GM21737 (cell line): ENCODE results near the gene B3GNT7.
A peak's percentile ranks its signal among the peaks of the same experiment; 100 is the strongest.
"Not testable (repeated sequence)": the region's sequence is repeated elsewhere in the genome, so short reads cannot be mapped to it uniquely, and the experiment has no call there.

Experiments
- ATAC-seq: cut with Tn5 transposase; IDR thresholded peaks from one replicate; pipeline ENCODE4 v1.9.1; 2021; ENCODE audit warnings: mild to moderate bottlenecking, moderate library complexity; ENCODE audit not compliant: unreplicated experiment

B3GNT7 gene

GRCh38 chr2:231399853-231400680 lies 4.6 kb downstream of the B3GNT7 start:
- no peak for ATAC-seq

- not testable (repeated sequence) for ATAC-seq
Measured at GRCh38 chr2:231400681-231401080, 5.2 kb downstream of the B3GNT7 start.

GRCh38 chr2:231401101-231401500 lies 5.6 kb downstream of the B3GNT7 start:
- not testable (repeated sequence) for ATAC-seq

- ATAC-seq: not testable (repeated sequence)
Measured at GRCh38 chr2:231403421-231404182, 8.1 kb downstream of the B3GNT7 start.

GRCh38 chr2:231404183-231404578 lies 8.7 kb downstream of the B3GNT7 start:
- ATAC-seq: not testable (repeated sequence)

GRCh38 chr2:231405601-231406367 lies 10.3 kb downstream of the B3GNT7 start:
- ATAC-seq: not testable (repeated sequence)

- not testable (repeated sequence) for ATAC-seq
Measured at GRCh38 chr2:231407686-231408085, 12.2 kb downstream of the B3GNT7 start.

- not testable (repeated sequence) for ATAC-seq
Measured at GRCh38 chr2:231408304-231408703, 12.8 kb downstream of the B3GNT7 start.

GRCh38 chr2:231409776-231410175 lies 14.3 kb downstream of the B3GNT7 start:
- no peak for ATAC-seq

- ATAC-seq: no peak
Measured at GRCh38 chr2:231410293-231411004, 14.9 kb downstream of the B3GNT7 start.

GRCh38 chr2:231411237-231411636 lies 15.7 kb downstream of the B3GNT7 start:
- ATAC-seq: no peak

GRCh38 chr2:231411831-231412617 lies 16.5 kb downstream of the B3GNT7 start:
- peak; percentile 99 for ATAC-seq

GRCh38 chr2:231412618-231412963 lies 17.1 kb downstream of the B3GNT7 start:
- no peak for ATAC-seq

- ATAC-seq: no peak
Measured at GRCh38 chr2:231413456-231413855, 17.9 kb downstream of the B3GNT7 start.

- ATAC-seq: no peak
Measured at GRCh38 chr2:231413921-231414476, 18.5 kb downstream of the B3GNT7 start.

GRCh38 chr2:231415029-231415428 lies 19.5 kb downstream of the B3GNT7 start:
- ATAC-seq: no peak

- ATAC-seq: no peak
Measured at GRCh38 chr2:231418820-231419640, 23.5 kb downstream of the B3GNT7 start.

- ATAC-seq: no peak
Measured at GRCh38 chr2:231421051-231421580, 25.6 kb downstream of the B3GNT7 start.
